Loucy (cell line): ENCODE data around the gene ANK3.

Source experiments
- H2AFZ ChIP-seq: fragments of 200-600 bp; sonication (generic); 2 replicates; pipeline ENCODE4 v1.6.0; 2016; ENCODE audit warnings: antibody characterized with exemption, mild to moderate bottlenecking, low read length, moderate library complexity
- H3F3A ChIP-seq: fragments of 200-600 bp; 2 replicates; pipeline ENCODE4 v1.6.0; 2016; ENCODE audit warnings: antibody characterized with exemption, low read depth, mild to moderate bottlenecking
- H3K27me3 ChIP-seq: fragments of 200-600 bp; sonication (generic); 2 replicates; pipeline ENCODE4 v1.6.1; 2014; ENCODE audit warnings: low read length, mild to moderate bottlenecking; ENCODE audit not compliant: insufficient read depth, poor library complexity, severe bottlenecking
- H3K36me3 ChIP-seq: fragments of 200-600 bp; sonication (generic); 2 replicates; pipeline ENCODE4 v1.6.1; 2016; ENCODE audit warnings: low read length; ENCODE audit not compliant: insufficient read depth
- H3K4me1 ChIP-seq: fragments of 200-600 bp; sonication (generic); 2 replicates; pipeline ENCODE4 v1.5.1; 2014; ENCODE audit warnings: low read length, mild to moderate bottlenecking; ENCODE audit not compliant: insufficient read depth, poor library complexity, severe bottlenecking
- H3K4me2 ChIP-seq: fragments of 200-600 bp; sonication (generic); 2 replicates; pipeline ENCODE4 v1.6.0; 2014; ENCODE audit warnings: antibody characterized with exemption, low read length, low read depth, mild to moderate bottlenecking; ENCODE audit not compliant: poor library complexity, severe bottlenecking
- H3K4me3 ChIP-seq: fragments of 200-600 bp; sonication (generic); 2 replicates; pipeline ENCODE4 v1.5.1; 2014; ENCODE audit warnings: low read length, mild to moderate bottlenecking, mixed read lengths; ENCODE audit not compliant: poor library complexity, severe bottlenecking
- H3K79me2 ChIP-seq: fragments of 200-600 bp; sonication (generic); 2 replicates; pipeline ENCODE4 v1.6.1; 2014; ENCODE audit warnings: low read length; ENCODE audit not compliant: insufficient read depth
- H3K9ac ChIP-seq: fragments of 200-600 bp; sonication (generic); 2 replicates; pipeline ENCODE4 v1.6.0; 2014; ENCODE audit warnings: mild to moderate bottlenecking, low read depth, low read length, moderate library complexity; ENCODE audit not compliant: poor library complexity, severe bottlenecking
- H3K9me2 ChIP-seq: fragments of 200-600 bp; sonication (generic); replicated peaks from 2 replicates; pipeline ENCODE4 v1.6.1; 2016; ENCODE audit warnings: low read depth, low read length, mixed read lengths
- H3K9me3 ChIP-seq: fragments of 200-600 bp; sonication (generic); 2 replicates; pipeline ENCODE4 v1.6.1; 2014; ENCODE audit warnings: mild to moderate bottlenecking, antibody characterized with exemption, low read length, low read depth; ENCODE audit not compliant: insufficient read depth
- H4K20me1 ChIP-seq: fragments of 200-600 bp; sonication (generic); 2 replicates; pipeline ENCODE4 v1.6.0; 2014; ENCODE audit warnings: antibody characterized with exemption, low read length, mild to moderate bottlenecking; ENCODE audit not compliant: insufficient read depth, poor library complexity, severe bottlenecking
- CTCF ChIP-seq: fragments of 200-600 bp; sonication (generic); conservative IDR thresholded peaks from 2 replicates; pipeline ENCODE4 v1.5.1; 2014; ENCODE audit warnings: mild to moderate bottlenecking, antibody characterized with exemption, low read length
- EZH2phosphoT487 ChIP-seq: fragments of 200-600 bp; IDR thresholded peaks from 2 replicates; pipeline ENCODE4 v1.6.1; 2018; ENCODE audit warnings: antibody characterized with exemption, mild to moderate bottlenecking, moderate library complexity, borderline replicate concordance

Gene ANK3

GRCh38 chr10:60122190-60122589 lies 267.5 kb downstream of the ANK3 start:
- Histone ChIP-seq H3K9me2 (no peaks in the 10 kb centered on the region), H3K9ac (no peak overlapping the region), H3F3A (no peaks in the 10 kb centered on the region), H3K4me3 (no peak overlapping the region), H4K20me1 (no peaks in the 10 kb centered on the region), H3K9me3 (no peaks in the 10 kb centered on the region), H3K79me2 (no peaks in the 10 kb centered on the region), H3K27me3 (no peaks in the 10 kb centered on the region), H2AFZ (no peak overlapping the region), H3K4me2 (no peak overlapping the region), H3K36me3 (no peaks in the 10 kb centered on the region), H3K4me1 (no peaks in the 10 kb centered on the region)
- TF ChIP-seq CTCF (no peak), EZH2phosphoT487 (no peak)

GRCh38 chr10:60114765-60115586 lies 274.7 kb downstream of the ANK3 start:
- Histone ChIP-seq H3K79me2 (no peaks in the 10 kb centered on the region), H3K9me3 (no peaks in the 10 kb centered on the region), H3K4me2 (no peak overlapping the region), H3K9me2 (no peaks in the 10 kb centered on the region), H3K4me3 (no peak overlapping the region), H3K36me3 (no peaks in the 10 kb centered on the region), H3K4me1 (no peaks in the 10 kb centered on the region), H3F3A (no peaks in the 10 kb centered on the region), H3K9ac (no peak overlapping the region), H2AFZ (no peak overlapping the region), H4K20me1 (no peaks in the 10 kb centered on the region), H3K27me3 (no peaks in the 10 kb centered on the region)
- TF ChIP-seq EZH2phosphoT487 (no peak), CTCF (peak; percentile 70)

- TF ChIP-seq EZH2phosphoT487 (no peak), CTCF (no peak)
- Histone ChIP-seq H3K9ac (no peak overlapping the region), H3K4me3 (no peak overlapping the region), H3K79me2 (no peaks in the 10 kb centered on the region), H3K27me3 (no peaks in the 10 kb centered on the region), H2AFZ (no peak overlapping the region), H3K9me2 (no peaks in the 10 kb centered on the region), H3K4me2 (no peak overlapping the region), H3K4me1 (no peaks in the 10 kb centered on the region), H3K36me3 (no peaks in the 10 kb centered on the region), H3K9me3 (no peaks in the 10 kb centered on the region), H3F3A (no peaks in the 10 kb centered on the region), H4K20me1 (no peaks in the 10 kb centered on the region)
Observed at GRCh38 chr10:60110739-60111138, 278.9 kb downstream of the ANK3 start.
